Activated CD8-positive, alpha-beta memory T cell treated with anti-CD3 and anti-CD28 coated beads, Interleukin-2, amount 50 U/mL, for 48 hours (primary cell): ENCODE measurements around the gene SLC25A13.
"Not testable (repeated sequence)": the region's sequence is repeated elsewhere in the genome, so short reads cannot be mapped to it uniquely, and the experiment has no call there.

Experiments
- DNase-seq: peaks from one replicate; pipeline ENCODE4 v3.0.0-alpha.2; 2020

Gene SLC25A13

DNA sequence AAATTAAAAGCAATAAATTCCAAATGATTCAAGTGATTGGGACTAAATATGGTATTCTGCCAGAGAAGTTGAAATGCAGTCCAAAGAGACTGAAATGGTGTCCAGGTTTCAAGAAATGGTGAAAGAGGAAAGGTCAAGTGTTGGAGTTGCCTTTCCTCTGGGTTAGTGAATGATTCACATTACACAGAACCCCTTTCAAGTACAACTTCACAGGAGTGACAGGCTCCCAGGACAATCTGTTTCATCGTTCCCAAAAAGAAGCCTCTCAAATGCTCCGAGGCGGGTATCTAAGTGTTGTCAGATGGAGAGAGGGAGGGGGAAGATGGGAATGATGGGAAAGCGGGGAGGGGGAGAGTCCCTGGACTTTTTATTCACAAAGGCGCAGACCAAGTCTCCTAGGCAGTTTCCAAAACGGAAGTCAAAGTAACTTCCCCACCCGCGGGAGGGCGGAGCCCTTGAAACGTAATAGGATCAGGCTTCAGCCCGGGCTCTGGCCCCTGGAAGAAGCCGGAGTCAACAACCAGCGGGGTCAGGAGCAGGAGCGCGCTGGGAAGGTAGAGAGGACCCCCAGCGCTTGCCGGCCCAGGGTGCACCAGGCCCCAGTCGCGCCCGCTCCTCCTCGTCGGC, 754 bp downstream of the SLC25A13 start:
- DNase-seq, result no peak

DNA sequence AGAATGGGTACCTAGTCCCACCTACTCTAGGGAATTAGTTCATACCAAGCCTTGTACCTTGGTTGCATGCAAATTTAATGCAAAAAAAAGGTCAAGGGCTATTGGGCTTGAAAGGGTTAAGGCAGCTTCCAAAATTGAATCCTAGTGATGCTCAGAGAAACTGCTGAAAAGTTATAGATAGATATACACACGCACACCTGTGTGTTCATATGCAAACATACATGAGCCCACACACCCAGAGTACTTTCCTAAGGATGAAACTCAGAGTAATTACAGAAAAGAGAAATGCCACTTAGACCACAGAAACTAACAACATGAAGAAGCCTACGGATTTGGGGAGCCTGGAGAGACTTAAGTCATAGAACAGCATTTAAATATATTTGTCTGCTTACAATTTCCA, 1.5 kb downstream of the SLC25A13 start:
- DNase-seq, result no peak

DNA sequence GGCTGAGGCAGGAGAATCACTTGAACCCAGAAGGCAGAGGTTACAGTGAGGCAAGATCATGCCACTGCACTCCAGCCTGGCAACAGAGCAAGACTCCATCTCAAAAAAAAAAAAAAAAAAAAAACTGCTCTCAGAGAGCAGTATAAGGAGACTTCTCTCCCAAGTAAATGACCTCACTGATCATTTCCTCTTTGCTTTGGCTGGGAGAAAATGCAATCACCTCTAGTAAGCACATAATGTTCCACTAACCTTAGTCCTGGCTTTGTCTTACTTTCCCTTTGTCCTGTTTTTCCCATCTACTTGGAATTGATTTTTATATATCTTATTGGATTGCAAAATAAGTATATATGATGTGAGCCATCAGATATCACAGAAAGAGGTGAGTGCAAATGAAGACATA, 2.5 kb downstream of the SLC25A13 start:
- no peak for DNase-seq

DNA sequence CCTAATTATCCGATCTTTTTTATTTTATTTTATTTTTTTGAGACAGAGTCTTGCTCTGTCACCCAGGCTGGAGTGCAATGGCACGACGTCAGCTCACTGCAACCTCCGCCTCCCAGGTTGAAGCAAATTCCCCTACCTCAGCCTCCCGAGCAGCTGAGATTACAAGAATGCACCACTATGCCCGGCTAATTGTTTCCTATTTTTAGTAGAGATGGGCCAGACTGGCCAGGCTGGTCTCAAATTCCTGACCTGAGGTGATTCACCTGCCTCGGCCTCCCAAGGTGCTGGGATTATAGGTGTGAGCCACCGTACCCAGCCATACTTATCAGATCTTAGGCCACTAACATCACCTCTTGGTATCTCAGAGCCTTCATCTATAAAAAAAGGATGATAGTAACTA, 4.9 kb downstream of the SLC25A13 start:
- no peak for DNase-seq

DNA sequence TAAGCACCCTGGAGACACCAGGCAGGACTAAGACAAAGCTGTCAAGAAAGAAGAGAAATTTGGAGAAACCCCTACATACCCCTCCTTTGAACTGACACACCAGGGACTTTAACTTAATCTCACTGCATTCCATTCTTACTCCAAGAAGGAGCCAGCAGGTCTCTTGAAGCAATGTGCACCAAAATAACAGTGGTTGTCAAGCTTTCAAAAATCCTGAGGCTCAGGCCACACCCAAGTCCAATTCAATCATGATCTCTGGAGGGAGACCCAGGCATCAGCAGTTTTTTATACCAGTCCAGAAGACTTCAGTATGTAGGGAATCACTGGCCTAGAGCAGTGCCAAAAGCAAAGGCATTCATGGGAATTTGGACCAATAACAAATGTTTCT, 6.8 kb downstream of the SLC25A13 start:
- no peak for DNase-seq

DNA sequence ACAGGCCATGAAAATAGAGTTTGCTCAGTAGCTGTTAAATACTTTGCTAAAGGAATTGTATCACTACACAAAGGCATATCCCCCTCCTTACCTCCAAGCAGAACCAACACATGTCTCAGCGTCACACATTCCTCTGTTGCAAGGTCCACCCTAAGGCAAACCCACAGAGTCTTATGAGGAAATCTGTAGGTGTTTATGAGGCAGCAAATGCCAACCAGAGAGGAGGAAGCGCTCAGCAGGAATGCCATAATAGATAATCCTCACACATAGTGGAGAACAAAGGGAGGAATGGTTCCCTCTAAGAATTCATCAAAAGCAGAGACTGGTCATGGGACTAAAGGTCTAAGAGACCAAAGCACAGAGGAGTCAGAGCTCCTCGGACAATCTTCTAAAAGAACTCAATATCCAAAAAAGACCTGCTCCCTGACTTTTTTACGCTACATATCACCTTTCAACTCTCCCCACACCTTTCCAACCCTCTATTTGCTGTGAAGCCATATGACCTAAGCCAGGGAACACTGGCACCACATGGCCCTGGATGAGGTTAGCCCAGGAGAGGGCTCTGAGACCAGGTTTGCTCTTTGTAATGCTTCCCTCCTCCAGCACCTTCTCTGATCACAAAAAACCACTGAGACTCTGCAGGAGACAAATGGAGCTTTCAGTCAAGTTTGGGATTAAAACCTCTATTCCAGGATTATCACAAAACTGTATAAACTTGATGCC, 7.3 kb downstream of the SLC25A13 start:
- no peak for DNase-seq

DNA sequence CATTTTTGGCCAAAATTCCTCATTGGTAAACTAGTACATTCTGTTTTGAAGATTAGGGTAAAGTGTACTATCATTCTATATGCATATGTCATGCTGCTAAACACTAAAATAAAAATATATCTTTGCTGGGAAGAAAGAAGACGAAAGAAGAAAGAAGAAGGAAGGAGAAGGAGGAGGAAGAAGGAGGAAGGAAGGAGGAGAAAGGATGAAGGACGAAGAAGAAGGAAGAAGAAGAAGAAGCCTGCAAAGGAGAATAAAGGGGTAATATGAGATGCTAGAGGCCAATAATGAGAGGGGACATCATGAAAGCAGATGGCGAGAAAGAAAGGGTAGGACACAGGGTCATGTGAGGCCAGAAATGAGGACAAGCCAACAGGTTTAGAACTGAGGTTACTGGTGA, 8.0 kb downstream of the SLC25A13 start:
- DNase-seq, result no peak

DNA sequence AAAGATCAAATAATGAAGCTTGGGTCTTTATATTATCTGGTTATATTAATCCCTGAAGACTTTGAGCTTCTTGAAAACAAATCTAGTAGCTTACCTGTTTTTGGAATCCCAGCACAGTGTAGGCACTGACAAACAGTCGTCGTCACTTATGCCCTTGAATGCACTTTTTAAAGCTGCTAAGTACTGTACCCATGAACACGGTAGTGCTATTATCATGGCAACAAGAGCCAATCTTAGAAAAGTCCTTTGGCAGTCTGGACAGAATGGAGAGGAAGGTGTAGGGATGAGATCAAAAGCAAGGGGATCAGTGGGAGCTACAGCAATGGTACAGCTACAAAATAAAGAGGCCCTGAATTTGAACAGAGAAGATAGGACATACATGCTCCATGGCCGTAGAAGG, 9.4 kb downstream of the SLC25A13 start:
- DNase-seq, result no peak

DNA sequence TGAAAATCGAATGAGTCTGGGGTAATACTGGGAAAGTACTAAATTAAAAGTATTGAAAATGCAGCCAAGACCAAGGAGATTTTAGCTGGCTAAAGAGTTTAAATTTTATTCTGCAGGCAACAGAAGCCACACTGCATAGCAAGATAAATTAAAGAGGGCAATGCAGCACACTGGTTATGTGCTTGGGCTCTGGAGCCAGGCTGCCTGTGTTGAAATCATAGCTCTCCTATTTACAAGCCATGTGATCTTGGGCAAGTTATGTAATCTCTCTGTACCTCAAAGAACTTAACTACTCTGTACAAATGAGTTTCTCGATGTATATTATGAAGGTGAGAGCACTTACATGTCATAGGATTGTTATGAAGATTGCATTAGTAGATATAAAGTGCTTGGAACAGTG, 9.9 kb downstream of the SLC25A13 start:
- DNase-seq, result no peak

DNA sequence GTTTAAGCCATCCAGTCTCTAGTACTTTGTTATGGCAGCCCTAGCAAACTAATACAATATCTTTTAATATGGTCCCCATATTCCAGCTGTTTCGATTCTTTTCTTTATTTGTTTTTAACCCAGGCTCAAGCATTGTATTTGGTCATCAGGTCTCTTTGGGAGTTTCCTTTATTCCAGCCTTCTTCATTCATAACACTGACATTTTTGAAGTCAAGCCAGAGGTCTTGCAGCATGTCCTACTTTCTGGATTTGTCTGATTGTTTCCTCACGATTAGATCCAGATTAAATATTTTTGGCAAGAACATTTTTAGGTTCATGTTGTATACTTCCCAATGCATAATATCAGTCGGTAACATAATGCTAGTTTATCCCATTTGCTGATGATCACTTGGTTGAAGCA, 11.8 kb downstream of the SLC25A13 start:
- no peak for DNase-seq

DNA sequence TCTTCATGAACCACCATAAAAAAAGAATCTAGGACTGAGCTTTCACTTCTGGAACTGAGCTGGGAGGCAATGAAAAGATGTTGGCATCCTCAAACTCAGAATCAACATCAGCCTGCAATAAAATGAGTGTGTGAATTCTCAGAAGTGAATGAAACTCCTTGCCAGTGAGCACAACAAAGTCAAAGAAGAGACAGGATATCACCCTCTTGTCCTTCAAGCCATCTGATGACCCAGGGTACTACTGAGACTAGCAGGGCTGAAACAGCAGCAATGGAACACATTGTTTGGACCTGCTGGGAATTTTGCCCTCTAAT, 13.0 kb downstream of the SLC25A13 start:
- no peak for DNase-seq

DNA sequence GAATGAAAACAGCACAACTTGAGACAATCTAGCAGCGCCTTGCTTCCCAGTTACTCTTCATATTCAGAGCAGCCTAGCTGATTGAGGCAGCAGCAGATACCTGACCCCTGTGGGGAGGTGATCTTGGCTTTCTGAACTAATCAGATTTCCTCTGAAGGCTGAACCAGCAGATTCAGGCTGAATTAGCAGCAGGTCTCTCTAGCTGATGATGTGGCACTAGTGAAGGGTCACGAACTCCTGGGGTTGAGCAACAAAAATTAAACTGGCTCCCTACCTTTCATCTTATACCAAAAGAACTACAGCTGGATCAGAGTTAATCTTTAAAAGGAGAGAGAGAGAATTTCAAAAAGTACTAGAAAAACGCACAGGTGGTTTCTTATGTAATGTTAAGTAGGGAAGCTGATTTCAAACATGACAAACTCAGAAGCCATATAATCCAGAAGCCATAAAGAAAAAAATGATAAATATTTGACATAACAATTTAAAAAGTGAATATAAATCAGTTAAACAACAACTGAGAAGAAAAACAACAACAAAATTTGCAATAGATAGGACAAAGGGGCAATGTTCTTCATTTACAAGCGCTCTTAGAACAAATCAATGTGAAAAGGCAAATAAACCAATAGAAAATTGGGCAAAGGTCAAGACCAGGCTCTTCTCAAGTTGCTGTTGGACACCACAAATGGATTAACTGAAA, 13.5 kb downstream of the SLC25A13 start:
- no peak for DNase-seq

DNA sequence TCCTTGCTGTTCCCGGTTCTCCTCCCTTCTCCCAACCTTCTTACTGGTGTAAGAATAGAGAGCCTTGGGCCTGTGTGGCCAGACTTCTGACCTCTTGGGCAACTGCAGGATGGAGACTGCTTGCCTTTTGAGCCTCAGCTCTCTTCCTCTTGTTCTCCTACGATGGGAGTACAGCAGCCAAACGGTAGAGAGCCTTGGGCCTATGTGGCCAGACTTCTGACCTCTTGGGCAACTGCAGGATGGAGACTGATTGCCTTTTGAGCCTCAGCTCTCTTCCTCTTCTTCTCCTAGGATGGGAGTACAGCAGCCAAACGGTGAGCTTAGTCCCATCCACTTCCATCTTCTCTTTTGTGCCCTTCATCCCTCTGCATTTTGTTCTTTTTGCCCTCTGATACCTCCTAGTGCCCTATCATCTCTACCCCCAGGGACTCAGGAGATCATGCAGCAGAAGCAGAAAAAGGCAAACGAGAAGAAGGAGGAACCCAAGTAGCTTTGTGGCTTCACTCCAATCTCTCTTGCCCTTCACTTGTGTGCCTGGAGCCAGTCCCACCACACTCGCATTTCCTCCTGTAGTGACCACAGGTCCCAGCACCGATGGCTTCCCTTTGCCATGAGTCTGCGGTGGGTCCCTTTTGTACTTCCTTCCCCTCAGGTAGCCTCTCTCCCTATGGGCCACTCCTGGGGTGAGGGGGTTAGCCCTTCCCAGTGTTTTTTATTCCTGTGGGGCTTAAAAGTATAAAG, 15.3 kb downstream of the SLC25A13 start:
- no peak for DNase-seq

DNA sequence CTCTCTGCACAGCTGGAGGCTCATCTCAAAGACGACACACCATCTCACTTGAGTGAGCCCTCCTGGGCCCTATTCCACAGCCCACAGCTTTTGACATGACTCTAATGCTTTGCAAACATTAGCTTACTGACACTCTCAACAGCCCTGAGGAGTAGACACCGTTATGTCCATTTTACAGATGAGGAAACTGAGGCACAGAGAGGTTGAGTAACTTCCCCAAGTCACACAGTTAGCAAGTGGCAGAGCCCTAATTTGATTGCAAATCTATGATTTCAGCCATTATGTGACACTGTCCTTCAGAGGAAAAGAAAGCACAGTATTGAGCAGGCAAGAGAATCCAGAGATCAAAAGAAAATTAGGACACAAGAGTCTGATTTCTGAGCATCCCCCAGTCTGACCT, 16.0 kb downstream of the SLC25A13 start:
- DNase-seq, result no peak

DNA sequence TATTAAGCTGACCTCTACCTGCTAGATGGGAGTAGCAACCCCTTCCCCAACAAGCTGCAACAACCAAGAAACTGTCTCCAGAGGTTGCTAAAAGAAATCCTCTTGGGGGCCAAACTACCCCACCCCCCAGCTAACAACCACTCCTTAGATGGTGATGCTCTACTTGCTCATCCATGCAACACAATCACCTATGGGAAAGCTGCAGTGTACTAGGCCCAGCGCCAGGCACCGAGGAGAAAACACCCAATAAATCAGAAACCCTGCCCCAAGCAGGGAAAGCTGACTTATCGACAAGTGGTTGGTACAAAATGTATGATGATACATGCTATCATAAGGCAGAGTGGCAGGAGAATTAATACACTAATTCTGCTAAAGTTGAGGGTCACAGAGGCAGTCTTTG, 17.3 kb downstream of the SLC25A13 start:
- no peak for DNase-seq

DNA sequence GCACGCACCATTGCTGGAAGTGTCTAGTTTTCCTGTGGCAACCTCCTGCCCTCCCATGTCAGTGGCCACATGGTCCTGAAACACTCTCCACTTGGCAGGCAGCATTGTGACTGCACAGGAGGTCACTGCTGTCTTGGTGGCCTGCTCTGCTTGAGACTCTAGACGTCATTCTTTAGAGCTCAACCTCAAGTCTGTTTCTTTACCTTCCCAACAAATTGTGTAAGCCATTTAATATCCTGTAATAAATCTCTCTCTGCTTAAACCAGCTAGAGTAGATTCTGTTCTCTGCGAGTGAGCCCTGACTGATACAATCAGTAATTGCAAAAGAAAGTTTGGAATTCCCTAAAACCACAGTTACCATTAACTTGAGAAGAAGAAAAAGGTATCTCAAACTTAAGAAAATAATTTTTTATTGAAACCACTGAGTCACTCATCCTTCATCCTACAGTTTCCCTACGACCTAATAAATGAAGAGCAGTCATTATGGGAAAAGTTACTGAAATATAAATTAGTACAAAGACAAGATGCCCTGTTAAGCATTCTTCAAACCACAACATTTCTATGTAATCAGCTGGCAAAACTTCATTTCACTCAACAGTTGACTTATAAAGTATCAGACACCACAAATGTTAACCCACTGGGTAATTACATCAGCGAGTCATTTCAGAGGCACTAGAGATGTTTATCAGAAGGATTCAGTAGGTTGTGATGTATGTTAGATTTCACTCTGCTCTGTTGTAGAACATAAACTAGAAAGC, 18.0 kb downstream of the SLC25A13 start:
- DNase-seq, result no peak

DNA sequence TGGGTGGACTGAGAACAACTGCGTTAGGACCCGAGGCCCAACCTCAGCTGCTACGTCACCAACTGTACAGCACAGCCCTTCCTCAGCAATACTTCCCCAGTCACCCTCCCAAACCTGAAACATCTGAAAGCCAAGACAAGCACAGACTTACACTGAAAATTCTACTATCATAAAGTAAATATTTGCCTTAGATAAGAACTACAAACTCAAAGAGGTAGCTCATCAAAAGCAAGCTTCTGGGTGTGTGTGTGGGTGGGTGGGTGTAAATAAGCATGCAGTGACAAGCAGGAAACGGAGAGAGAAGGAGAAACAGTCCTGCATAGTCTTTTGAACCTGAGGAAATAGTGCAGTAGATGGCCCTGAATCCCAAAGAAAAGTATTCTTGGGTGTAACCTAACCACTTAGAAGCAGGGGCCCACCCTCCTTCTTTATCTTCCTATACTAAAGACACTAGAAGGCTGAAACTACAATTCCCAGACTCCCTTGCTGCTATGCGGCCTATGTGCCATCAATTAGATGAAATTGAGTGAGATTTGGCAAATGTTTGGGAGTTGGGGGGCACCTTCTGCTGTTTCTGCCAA, 18.7 kb downstream of the SLC25A13 start:
- DNase-seq, result no peak

DNA sequence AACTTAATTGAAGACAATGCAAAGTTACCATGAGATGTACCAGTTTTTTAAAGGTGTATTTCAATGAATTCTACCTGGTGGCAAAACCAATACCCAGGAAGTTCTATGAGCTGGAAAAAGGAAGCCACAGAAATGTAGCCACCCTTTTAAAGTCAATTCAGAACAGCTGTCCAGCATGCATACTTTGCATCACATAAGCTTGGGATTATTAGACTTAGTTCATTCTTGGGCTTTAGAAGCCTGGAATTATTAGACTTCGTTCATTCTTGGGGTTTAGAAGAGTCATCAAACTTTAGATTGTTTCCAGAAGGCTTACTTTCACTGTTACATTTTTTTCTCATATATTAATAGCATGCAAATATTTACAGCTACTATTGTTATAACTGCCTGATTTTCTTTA, 20.9 kb downstream of the SLC25A13 start:
- no peak for DNase-seq

DNA sequence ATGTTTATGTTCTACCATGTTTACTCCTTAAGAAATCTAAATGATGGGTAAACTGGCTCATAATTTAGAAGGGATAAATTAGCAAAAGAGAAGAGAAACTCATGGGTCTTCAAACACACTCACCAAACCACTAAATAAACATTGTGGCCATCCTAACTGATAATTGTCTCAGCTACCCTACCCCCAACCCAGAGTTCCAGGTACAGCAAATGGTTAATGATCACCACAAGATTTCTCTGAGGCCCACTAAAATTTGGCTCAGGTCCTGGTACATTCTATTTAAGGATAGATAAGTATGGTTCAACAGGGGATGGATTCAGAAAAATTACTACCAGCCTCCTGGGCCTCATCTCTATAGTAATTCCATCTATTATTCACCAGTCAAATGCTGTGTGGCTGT, 21.4 kb downstream of the SLC25A13 start:
- no peak for DNase-seq

DNA sequence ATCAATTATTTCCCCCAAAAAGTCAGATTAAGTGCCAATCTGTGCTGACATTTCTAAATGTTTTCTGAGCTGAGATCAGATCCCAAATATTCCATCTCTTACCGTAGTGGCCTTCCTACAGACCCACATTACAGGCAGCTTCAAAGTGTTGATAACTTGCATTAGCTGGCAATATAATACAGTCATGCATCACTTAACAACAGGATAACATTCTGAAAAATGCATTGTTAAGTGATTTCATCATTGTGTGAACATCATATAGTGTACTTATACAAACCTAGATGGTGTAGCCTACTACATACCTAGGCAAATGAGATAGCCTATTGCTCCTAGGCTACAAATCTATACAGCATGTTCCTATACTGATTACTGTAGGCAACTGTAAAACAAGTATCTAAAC, 22.4 kb downstream of the SLC25A13 start:
- DNase-seq, result no peak

DNA sequence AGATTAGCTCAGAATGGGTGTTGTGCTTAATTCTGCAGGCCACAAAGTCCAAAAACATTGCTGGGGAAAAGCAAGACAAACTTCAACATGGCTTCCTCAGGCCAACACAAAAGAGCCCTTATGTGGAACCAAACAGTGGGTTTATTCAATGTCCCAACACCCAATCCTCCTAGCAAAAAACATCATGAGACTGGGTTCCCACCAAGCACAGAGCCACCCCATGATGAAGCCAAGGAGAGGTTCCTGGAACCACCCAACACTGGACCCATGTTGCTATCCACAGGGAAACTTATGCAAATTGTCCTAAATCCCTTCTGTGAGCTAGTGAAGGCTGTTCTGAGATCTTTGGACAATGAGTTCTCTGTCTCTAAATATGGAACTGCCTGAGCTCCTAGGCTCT, 24.0 kb downstream of the SLC25A13 start:
- no peak for DNase-seq

DNA sequence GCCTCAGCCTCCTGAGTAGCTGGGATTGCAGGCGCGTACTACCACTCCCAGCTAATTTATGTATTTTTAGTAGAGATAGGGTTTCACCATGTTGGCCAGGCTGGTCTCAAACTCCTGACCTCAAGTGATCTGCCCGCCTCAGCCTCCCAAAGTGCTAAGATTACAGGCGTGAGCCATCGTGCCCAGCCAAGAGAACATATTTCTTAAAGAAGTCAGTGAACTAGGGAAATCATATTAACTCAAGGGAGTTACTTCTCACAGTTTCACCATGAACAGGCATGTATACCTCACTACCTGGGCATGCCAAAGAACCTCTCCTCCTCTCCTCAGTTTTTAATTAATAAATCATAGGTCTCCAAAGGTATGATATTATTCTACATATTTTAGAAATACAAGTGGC, 24.5 kb downstream of the SLC25A13 start:
- DNase-seq, result not testable (repeated sequence)

DNA sequence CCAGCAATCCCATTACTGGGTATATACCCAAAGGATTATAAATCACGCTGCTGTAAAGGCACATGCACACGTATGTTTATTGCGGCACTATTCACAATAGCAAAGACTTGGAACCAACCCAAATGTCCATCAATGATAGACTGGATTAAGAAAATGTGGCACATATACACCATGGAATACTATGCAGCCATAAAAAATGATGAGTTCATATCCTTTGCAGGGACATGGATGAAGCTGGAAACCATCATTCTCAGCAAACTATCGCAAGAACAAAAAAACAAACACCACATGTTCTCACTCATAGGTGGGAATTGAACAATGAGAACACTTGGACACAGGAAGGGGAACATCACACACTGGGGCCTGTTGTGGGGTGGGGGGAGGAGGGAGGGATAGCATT, 28.0 kb downstream of the SLC25A13 start:
- not testable (repeated sequence) for DNase-seq
